GM12891 (cell line): ENCODE data around the gene AKAP7.

Experiments
- PAX5 ChIP-seq: IDR thresholded peaks from 2 replicates; pipeline ENCODE4 v1.6.1; 2011; ENCODE audit warnings: low read length, moderate library complexity, mild to moderate bottlenecking; ENCODE audit not compliant: insufficient read depth, severe bottlenecking
- POLR2A ChIP-seq: IDR thresholded peaks from 2 replicates; pipeline ENCODE4 v1.6.1; 2011; ENCODE audit warnings: low read depth, low read length, control low read depth
- POLR2AphosphoS5 ChIP-seq: IDR thresholded peaks from 2 replicates; pipeline ENCODE4 v1.6.1; 2011; ENCODE audit warnings: low read depth, low read length, control low read depth
- POU2F2 ChIP-seq: IDR thresholded peaks from 2 replicates; pipeline ENCODE4 v1.6.1; 2011; ENCODE audit warnings: low read depth, mild to moderate bottlenecking, control low read depth, low read length, moderate library complexity
- SPI1 ChIP-seq: IDR thresholded peaks from 2 replicates; pipeline ENCODE4 v1.6.1; 2011; ENCODE audit warnings: low read depth, low read length, control low read depth
- TAF1 ChIP-seq: IDR thresholded peaks from 2 replicates; pipeline ENCODE4 v1.6.1; 2011; ENCODE audit warnings: low read depth, low read length, control low read depth

DNA sequence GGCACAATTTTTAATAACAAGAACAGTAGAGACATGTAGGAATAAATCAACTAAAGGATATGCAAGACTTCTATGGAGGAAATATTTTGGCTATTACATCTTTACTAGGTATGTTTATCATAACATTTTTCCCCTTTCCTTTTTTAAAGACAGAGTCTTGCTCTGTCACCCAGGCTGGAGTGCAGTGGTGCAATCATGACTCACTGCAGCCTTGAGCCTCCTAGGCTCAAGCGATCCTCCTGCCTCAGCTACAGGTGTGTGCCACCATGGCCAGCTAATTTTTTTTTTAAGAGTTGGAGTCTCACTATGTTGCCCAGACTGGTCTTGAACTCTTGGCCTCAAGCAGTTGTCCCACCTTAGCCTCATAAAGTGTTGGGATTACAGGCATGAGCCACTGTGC is 37.0 kb downstream of the AKAP7 start:
- TF ChIP-seq POLR2AphosphoS5 (no peak), POLR2A (no peak), POU2F2 (no peak), SPI1 (no peak), TAF1 (no peak), PAX5 (no peak)
